ENCODE results near the gene SPATA31C1.
"Not testable (repeated sequence)": the region's sequence is repeated elsewhere in the genome, so short reads cannot be mapped to it uniquely, and the experiment has no call there.

SPATA31C1 gene

DNA sequence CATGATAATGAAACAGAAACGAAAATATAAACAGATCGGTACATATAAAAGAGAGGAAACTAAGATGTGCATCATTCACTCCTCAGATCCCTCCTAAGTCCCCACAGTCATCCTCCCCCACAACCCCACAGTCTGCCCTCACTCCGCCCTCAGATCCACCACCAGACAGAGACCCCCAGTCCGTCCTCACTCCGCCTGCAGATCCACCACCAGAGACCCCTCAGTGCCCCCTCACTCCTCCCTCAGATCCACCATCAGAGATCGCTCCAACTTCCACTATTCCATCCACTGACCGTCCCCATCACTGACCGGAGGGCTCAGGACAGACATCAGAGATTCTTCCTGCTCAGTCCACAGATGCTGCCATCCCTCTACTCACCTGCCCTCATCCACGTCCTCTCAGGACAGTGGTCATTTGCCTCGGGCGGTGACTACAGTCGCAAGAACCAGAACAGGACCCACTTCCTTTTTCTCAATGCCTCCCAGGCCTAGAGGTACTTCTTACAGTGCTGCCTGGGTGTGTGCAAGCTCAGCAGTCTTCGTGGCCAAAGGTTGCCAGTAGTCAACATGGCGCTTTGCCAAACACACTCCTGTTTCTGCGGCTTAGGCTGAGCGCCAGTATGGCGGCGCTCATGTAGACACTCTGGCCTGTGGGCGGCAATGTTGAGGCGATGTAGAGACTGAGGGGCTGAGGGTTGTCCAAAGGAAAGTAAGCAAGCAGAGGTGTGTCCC, 8.3 kb upstream of the SPATA31C1 start:
- no peak for DNase-seq (ENCODE audit: low read depth in 1 of 2, low spot score in 1 of 2)
- Histone ChIP-seq H3K27ac (replicated peaks) (no peak overlapping the region), H3K27me3 (ENCODE audit: insufficient read depth, poor library complexity, severe bottlenecking) (no peaks in the 10 kb centered on the region), H3K4me3 (replicated peaks; ENCODE audit: insufficient read depth, low read length) (no peak overlapping the region)
- TF ChIP-seq SPI1 (IDR thresholded peaks at IDR 0.05; ENCODE audit: borderline replicate concordance, low read depth) (no peak), GABPA (IDR thresholded peaks at IDR 0.05; ENCODE audit: low read depth) (no peak)
- TF ChIP-seq, protein P1, sequence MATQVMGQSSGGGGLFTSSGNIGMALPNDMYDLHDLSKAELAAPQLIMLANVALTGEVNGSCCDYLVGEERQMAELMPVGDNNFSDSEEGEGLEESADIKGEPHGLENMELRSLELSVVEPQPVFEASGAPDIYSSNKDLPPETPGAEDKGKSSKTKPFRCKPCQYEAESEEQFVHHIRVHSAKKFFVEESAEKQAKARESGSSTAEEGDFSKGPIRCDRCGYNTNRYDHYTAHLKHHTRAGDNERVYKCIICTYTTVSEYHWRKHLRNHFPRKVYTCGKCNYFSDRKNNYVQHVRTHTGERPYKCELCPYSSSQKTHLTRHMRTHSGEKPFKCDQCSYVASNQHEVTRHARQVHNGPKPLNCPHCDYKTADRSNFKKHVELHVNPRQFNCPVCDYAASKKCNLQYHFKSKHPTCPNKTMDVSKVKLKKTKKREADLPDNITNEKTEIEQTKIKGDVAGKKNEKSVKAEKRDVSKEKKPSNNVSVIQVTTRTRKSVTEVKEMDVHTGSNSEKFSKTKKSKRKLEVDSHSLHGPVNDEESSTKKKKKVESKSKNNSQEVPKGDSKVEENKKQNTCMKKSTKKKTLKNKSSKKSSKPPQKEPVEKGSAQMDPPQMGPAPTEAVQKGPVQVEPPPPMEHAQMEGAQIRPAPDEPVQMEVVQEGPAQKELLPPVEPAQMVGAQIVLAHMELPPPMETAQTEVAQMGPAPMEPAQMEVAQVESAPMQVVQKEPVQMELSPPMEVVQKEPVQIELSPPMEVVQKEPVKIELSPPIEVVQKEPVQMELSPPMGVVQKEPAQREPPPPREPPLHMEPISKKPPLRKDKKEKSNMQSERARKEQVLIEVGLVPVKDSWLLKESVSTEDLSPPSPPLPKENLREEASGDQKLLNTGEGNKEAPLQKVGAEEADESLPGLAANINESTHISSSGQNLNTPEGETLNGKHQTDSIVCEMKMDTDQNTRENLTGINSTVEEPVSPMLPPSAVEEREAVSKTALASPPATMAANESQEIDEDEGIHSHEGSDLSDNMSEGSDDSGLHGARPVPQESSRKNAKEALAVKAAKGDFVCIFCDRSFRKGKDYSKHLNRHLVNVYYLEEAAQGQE (IDR thresholded peaks at IDR 0.05; ENCODE audit: insufficient replicate concordance, low read depth): no peak

- no peak overlapping the region for H3K4me3 ChIP-seq (replicated peaks; ENCODE audit: insufficient read depth, low read length)
- DNase-seq (ENCODE audit: low read depth in 1 of 2, low spot score in 1 of 2): no peak
- no peak for TF ChIP-seq GABPA (IDR thresholded peaks at IDR 0.05; ENCODE audit: low read depth)
- no peak for TF ChIP-seq CTCF (IDR thresholded peaks at IDR 0.05; ENCODE audit: insufficient read depth, low read length)
- TF ChIP-seq, protein P1 (IDR thresholded peaks at IDR 0.05; ENCODE audit: insufficient replicate concordance, low read depth): no peak
- no peak for TF ChIP-seq SPI1 (IDR thresholded peaks at IDR 0.05; ENCODE audit: borderline replicate concordance, low read depth)
- TF ChIP-seq POLR2AphosphoS5 (IDR thresholded peaks at IDR 0.05; ENCODE audit: low read depth): no peak
Measured at GRCh38 chr9:87910821-87911220, 6.9 kb upstream of the SPATA31C1 start.

DNA sequence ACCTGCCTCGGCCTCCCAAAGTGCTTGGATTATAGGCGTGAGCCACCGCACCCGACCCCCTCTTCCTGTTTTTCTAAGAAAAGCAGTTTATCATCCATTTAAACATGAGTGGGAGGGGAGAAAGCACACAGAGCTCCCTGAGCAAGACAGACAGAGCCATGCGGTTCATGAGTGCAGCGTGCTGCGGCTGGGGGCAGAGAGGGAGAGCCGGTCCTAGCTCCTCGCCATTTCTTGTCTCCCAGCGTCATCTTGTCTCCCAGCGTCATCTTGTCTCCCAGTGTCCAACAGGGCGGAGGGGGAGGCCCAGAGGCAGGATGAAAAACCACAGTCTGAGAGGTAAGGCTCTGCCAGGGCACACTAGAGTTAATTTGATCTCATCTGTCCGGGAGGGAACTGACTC, 1.3 kb downstream of the SPATA31C1 start:
- H3K27me3 ChIP-seq (ENCODE audit: insufficient read depth, poor library complexity, severe bottlenecking); H3K27ac ChIP-seq (replicated peaks); DNase-seq (ENCODE audit: low read depth in 1 of 2, low spot score in 1 of 2); H3K4me3 ChIP-seq (replicated peaks; ENCODE audit: insufficient read depth, low read length): not testable (repeated sequence)

More at GRCh38 chr9:87910821-87911220, 6.9 kb upstream of the SPATA31C1 start:
- Histone ChIP-seq H3K27ac (replicated peaks) (no peak overlapping the region), H3K27me3 (ENCODE audit: insufficient read depth, poor library complexity, severe bottlenecking) (no peaks in the 10 kb centered on the region)

DNA sequence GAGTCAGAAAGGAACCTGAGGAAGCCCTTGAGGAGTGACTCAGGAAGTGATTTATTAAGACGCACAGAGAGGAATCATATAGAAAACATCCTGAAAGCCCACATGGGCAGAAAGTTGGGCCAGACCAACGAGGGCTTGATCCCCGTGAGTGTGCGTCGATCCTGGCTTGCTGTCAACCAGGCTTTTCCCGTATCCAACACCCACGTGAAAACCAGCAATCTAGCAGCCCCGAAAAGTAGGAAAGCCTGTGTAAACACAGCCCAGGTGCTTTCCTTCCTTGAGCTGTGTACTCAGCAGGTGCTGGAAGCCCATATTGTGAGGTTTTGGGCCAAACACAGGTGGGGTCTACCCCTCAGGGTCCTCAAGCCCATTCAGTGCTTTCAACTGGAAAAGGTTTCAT, 3.8 kb downstream of the SPATA31C1 start:
- DNase-seq (ENCODE audit: low read depth in 1 of 2, low spot score in 1 of 2); H3K27me3 ChIP-seq (ENCODE audit: insufficient read depth, poor library complexity, severe bottlenecking); H3K27ac ChIP-seq (replicated peaks); H3K4me3 ChIP-seq (replicated peaks; ENCODE audit: insufficient read depth, low read length): not testable (repeated sequence)

DNA sequence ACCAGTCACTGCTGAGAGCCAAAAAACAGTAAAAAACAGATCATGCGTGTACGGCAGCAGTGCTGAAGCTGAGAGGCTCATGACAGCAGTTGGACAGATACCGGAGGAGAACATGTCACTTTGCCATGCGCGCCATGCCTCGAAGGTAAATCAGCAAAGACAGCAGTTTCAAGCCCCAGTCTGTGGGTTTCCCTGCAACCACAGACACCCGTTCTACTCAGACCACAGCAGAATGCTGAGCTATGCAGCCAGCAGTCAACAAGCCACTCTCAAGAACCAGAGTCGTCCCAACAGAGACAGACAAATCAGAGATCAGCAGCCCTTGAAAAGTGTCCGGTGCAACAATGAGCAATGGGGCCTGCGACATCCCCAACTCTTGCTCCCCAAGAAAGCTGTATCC, 5.2 kb downstream of the SPATA31C1 start:
- not testable (repeated sequence) for H3K27me3 ChIP-seq (ENCODE audit: insufficient read depth, poor library complexity, severe bottlenecking); H3K27ac ChIP-seq (replicated peaks); DNase-seq (ENCODE audit: low read depth in 1 of 2, low spot score in 1 of 2); H3K4me3 ChIP-seq (replicated peaks; ENCODE audit: insufficient read depth, low read length)

DNA sequence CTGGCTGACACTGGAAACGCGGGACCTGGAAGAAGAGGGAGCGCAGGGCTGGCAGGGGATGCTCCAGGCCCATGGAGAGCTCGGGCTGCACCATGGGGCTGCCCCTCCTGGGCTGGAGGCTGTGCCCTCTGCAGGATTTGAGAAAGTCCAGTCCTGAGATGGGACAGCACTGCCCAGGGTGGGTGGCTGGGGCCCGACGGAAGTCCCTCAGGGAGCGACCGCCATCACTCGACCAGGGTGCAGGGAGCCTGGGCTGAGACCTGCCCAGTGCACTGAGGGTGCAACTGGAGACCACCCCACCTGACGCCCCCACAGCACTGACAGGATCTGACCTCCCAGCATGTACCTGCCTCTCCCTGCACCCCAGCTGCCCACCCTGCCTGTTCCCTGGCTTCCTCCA, 7.1 kb downstream of the SPATA31C1 start:
- not testable (repeated sequence) for H3K4me3 ChIP-seq (replicated peaks; ENCODE audit: insufficient read depth, low read length); H3K27ac ChIP-seq (replicated peaks); DNase-seq (ENCODE audit: low read depth in 1 of 2, low spot score in 1 of 2); H3K27me3 ChIP-seq (ENCODE audit: insufficient read depth, poor library complexity, severe bottlenecking)

GRCh38 chr9:87929152-87929551, 11.4 kb downstream of the SPATA31C1 start:
- not testable (repeated sequence) for H3K27ac ChIP-seq (replicated peaks); DNase-seq (ENCODE audit: low read depth in 1 of 2, low spot score in 1 of 2); H3K27me3 ChIP-seq (ENCODE audit: insufficient read depth, poor library complexity, severe bottlenecking); H3K4me3 ChIP-seq (replicated peaks; ENCODE audit: insufficient read depth, low read length)

DNA sequence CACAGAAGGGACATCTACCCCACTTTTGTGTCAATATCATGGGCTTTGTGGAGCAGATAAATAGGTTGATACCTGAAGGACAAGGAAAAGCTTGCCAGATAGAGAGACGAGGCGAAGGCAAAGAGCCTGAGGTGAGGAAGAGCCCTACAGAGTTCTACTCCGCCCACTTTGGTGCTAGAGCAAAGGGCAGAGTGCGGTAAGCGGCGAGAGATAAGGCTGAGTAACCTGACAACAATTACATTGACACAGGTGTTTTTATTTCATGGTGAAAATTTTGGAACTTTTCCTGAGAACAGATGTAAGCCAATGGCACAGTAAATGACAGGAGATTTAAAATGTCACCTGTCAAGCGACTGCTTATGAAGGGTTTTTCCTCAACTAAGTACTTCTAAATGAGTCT, 16.7 kb downstream of the SPATA31C1 start:
- not testable (repeated sequence) for H3K27me3 ChIP-seq (ENCODE audit: insufficient read depth, poor library complexity, severe bottlenecking); H3K4me3 ChIP-seq (replicated peaks; ENCODE audit: insufficient read depth, low read length); H3K27ac ChIP-seq (replicated peaks); DNase-seq (ENCODE audit: low read depth in 1 of 2, low spot score in 1 of 2)

GRCh38 chr9:87937352-87937751, 19.6 kb downstream of the SPATA31C1 start:
- DNase-seq (ENCODE audit: low read depth in 1 of 2, low spot score in 1 of 2); H3K27ac ChIP-seq (replicated peaks); H3K4me3 ChIP-seq (replicated peaks; ENCODE audit: insufficient read depth, low read length); H3K27me3 ChIP-seq (ENCODE audit: insufficient read depth, poor library complexity, severe bottlenecking): not testable (repeated sequence)

DNA sequence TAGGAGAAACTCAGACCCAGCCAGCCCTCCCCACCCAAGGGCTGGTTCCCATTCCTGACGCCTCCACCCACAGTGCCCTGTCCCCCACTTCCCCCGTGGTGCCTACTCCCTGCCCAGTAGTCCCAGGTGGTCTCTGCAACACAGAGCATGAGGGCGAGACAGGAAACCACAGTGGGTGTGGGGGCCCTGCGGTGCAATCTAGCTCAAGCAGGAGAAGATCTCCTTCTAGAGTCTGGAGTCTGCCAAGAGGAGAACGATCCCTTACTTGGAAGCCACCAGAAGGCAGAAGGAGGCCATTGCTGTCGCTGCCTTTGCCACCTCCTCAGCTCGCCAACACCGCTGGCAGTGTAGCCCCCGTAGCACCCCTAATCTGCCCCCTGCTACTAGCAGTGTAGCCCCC, 20.2 kb downstream of the SPATA31C1 start:
- not testable (repeated sequence) for DNase-seq (ENCODE audit: low read depth in 1 of 2, low spot score in 1 of 2); H3K4me3 ChIP-seq (replicated peaks; ENCODE audit: insufficient read depth, low read length); H3K27me3 ChIP-seq (ENCODE audit: insufficient read depth, poor library complexity, severe bottlenecking); H3K27ac ChIP-seq (replicated peaks)
